ENCODE measurements around the gene TMIGD1.

TMIGD1 gene

DNA sequence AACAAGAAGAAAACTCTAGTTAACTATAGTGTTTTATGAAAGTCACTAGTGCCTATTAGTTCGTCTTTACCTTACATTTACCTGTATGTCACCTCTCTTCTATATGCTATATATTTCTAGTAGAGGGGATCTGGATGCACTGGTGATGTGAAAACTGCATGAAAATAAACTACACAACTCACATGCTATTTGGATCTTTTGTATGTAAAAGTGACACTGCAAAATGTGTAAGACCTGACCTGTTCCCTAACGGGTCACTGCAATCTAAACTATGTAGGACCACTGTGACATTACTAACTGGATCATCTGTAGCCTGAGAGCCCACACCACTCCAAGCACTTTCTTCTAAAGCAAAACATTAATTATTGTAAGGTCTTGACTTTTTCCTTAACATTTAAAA lies 43.8 kb downstream of the TMIGD1 start:
- DNase-seq (ENCODE audit: low read depth), result no peak

DNA sequence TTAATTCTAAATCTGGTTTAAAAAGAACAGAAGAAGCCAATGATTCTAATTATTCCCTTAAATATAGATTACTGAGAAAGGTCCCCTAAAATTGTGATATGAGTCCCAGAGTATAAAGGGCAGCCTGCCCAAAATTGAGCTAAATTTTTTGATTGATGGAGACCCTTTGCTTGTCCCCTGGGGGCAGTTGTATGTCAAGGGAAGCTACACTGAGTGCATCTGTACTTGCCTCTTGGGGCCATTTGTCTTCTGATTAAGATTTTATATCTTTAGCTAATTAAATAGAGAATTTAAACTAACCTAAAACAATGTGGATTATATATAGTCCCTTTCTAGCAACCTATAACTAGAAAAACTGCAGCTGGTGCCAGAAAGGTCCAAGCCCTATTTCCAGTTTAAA lies 54.7 kb downstream of the TMIGD1 start:
- no peak for DNase-seq (ENCODE audit: low read depth)

DNA sequence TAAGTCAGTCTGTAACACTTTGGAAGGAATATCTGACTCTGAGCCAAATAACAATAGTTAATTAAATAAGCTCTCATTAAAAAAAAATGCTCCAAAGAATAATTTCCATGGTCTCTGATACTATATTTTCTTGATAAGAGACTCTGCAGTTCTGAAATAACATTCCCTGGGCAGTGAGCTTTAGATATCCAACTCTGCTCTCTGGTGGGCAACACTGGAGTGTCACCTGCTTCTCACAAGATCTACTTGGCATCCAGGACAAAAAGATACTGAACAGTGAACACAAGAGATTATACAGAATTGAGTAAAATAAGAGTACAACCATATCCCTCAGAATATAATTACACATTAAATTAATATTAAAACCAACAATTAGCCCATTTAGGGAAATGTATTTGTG lies 55.8 kb downstream of the TMIGD1 start:
- DNase-seq (ENCODE audit: low read depth), result no peak

DNA sequence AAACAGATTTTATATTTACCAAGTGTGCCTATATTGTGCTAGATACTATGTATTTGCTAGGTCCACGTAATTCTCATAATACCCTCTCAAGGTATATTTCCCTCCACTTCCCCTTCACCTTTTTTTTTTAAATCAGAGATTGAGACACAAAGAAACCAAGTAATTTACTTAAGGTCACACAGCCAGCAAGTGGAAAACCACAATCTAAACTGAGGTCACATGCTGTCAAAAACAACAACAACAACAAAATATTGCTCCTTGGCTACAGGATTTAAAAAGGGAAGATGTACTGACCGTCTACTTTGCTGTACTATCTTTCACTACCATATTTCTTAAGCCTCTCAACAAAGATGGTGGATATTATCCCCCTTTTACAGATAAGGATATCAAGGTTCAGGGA lies 57.9 kb downstream of the TMIGD1 start:
- no peak for DNase-seq (ENCODE audit: low read depth)

DNA sequence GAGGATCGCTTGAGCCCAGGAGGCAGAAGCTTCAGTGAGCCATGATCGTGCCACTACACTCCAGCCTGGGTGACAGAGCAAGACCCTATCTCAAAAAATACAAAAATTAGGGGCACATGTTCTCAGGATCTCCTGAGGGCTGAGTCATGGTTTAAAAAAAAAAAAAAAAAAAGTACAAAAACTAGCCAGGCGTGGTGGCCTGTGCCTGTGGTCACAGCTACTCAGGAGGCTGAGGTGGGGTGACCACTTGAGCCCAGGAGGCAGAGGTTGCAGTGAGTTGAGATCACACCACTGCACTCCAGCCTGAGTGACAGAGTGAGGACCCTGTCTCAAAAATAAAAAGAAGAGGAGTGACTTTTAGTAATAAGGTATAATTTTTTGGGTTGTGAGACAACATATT lies 59.0 kb downstream of the TMIGD1 start:
- no peak for DNase-seq (ENCODE audit: low read depth)

DNA sequence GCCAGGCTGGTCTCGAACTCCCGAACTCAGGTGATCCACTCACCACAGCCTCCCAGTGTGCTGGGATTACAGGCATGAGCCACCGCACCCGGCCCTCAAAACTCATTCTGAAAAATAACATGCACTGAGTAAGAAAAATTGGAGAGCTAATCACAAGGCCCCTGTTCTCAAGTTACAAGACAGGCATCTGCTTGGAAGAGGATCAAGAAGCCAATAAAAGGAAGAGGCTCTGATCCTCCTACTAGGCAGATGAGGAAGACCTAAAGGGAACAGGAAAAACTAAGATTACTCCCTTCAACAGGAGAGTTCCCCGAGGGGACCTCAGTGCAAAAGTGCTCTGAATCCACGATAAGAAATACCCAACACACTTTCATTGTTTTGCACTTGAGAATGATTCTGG lies 60.5 kb downstream of the TMIGD1 start:
- no peak for DNase-seq (ENCODE audit: low read depth)

DNA sequence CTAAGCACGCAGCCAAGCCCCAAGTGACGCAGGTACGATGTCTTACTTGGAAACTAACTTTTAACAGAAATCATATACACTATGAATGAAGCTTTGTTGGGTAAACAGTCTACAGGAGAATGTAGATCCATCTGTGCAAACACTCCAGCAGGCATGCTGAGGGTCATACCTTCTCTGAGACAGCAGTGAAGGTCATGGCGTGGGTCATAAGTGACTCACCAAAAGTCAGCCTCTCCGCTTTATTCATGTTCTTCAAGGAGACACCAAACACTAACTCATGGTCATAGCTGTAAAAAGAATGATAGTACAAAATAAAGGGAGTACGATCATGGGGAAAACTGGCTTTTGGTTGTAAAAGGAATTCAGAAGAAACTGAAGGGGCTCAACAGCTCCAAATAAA lies 62.8 kb downstream of the TMIGD1 start:
- DNase-seq (ENCODE audit: low read depth), result no peak

DNA sequence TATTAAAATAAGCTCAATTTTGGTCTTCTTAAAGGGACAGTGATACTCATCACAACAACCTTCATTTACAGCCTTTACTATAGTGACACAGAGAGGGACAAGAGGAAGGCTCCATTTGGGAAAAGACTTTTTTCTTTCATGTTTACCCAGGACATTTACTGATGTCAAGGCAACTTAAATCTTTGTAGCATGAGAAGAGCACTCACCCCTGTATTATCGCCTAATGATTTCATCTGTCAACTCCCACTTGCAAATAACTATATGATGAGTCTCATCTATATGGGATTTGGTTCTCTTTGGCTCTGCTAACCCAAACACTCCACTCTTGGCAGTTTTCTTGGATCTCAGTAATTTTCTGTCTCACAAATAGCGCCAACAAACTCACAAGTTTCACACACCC lies 66.2 kb downstream of the TMIGD1 start:
- no peak for DNase-seq (ENCODE audit: low read depth)
